ENCODE results near the gene PKD2L2. TPM values are rescaled to one million over a fixed set of nuclear protein-coding genes. Genes with fewer than 3 reads are reported as not detected.
"Not testable (repeated sequence)": the region's sequence is repeated elsewhere in the genome, so short reads cannot be mapped to it uniquely, and the experiment has no call there.

Gene PKD2L2
- under 1 TPM; 0.26 to 0.58 (median 0.53) TPM for polyA plus RNA-seq (ENCODE audit: insufficient read length in 3 of 3)
- long read RNA-seq, donor 1 = 0 reads
- long read RNA-seq, donor 2 = 0 reads
- long read RNA-seq, donor 3 = 0 reads
- long read RNA-seq, donor 4 = 0 reads
- long read RNA-seq, donor 5 = 0 reads
- long read RNA-seq, donor 6 = 0 reads
- long read RNA-seq, donor 7, partial matches to known transcripts = 5 of 5 reads
- long read RNA-seq, donor 7, other reads (novel, unspliced or antisense) = 0 of 5 reads
- long read RNA-seq, donor 8 = 0 reads
- long read RNA-seq, donor 9 = 0 reads
- long read RNA-seq, donor 10 = 0 reads
- long read RNA-seq, donor 11 = 0 reads
- long read RNA-seq, donor 12, partial matches to known transcripts = 9 of 9 reads
- long read RNA-seq, donor 12, other reads (novel, unspliced or antisense) = 0 of 9 reads
- long read RNA-seq, donor 13 = 0 reads
- long read RNA-seq, donor 14, partial matches to known transcripts = 16 of 16 reads
- long read RNA-seq, donor 14, other reads (novel, unspliced or antisense) = 0 of 16 reads
- long read RNA-seq, donor 15 = 0 reads
- long read RNA-seq, donor 16 = 0 reads

- peak; percentile 86 for DNase-seq
Measured at GRCh38 chr5:137888863-137889759, at the start of gene PKD2L2. Gene PKD2L2, plus strand, starts transcription at chr5:137889457. Its CDS starts 35 bp downstream, at chr5:137889492.

- DNase-seq = no peak
Measured at GRCh38 chr5:137842296-137842695, 47.0 kb upstream of the PKD2L2 start.

- no peak for DNase-seq
Measured at GRCh38 chr5:137843676-137844299, 45.5 kb upstream of the PKD2L2 start.

GRCh38 chr5:137845472-137845871 is 43.8 kb upstream of the PKD2L2 start:
- DNase-seq = no peak

GRCh38 chr5:137847687-137848086 is 41.6 kb upstream of the PKD2L2 start:
- no peak for DNase-seq

GRCh38 chr5:137853165-137853564 is 36.1 kb upstream of the PKD2L2 start:
- not testable (repeated sequence) for DNase-seq

- no peak for DNase-seq
Measured at GRCh38 chr5:137856201-137856600, 33.1 kb upstream of the PKD2L2 start.

- no peak for DNase-seq
Measured at GRCh38 chr5:137856916-137857862, 32.1 kb upstream of the PKD2L2 start.

GRCh38 chr5:137858223-137858916 is 30.9 kb upstream of the PKD2L2 start:
- no peak for DNase-seq

GRCh38 chr5:137858954-137859353 is 30.3 kb upstream of the PKD2L2 start:
- no peak for DNase-seq

- DNase-seq = no peak
Measured at GRCh38 chr5:137862251-137862650, 27.0 kb upstream of the PKD2L2 start.

GRCh38 chr5:137863653-137864052 is 25.6 kb upstream of the PKD2L2 start:
- not testable (repeated sequence) for DNase-seq

GRCh38 chr5:137866541-137867388 is 22.5 kb upstream of the PKD2L2 start:
- DNase-seq = no peak

- no peak for DNase-seq
Measured at GRCh38 chr5:137867664-137868063, 21.6 kb upstream of the PKD2L2 start, which contains the start of gene MYOT. Gene MYOT, plus strand, starts transcription at chr5:137867860. Its CDS starts 2,792 bp downstream, at chr5:137870652.

GRCh38 chr5:137870647-137871339 is 18.5 kb upstream of the PKD2L2 start:
- no peak for DNase-seq

- DNase-seq = no peak
Measured at GRCh38 chr5:137871571-137871970, 17.7 kb upstream of the PKD2L2 start.

GRCh38 chr5:137872466-137872865 is 16.8 kb upstream of the PKD2L2 start:
- DNase-seq = no peak

- DNase-seq = no peak
Measured at GRCh38 chr5:137876101-137876500, 13.2 kb upstream of the PKD2L2 start.
